HG03575 (cell line): ENCODE results near the gene SLC39A13.

ENCODE experiments used
- ATAC-seq: cut with Tn5 transposase; IDR thresholded peaks from one replicate; pipeline ENCODE4 v1.9.1; 2021; ENCODE audit not compliant: unreplicated experiment, insufficient number of reproducible peaks, low FRiP score; ENCODE audit errors: extremely low read depth

SLC39A13 gene

DNA sequence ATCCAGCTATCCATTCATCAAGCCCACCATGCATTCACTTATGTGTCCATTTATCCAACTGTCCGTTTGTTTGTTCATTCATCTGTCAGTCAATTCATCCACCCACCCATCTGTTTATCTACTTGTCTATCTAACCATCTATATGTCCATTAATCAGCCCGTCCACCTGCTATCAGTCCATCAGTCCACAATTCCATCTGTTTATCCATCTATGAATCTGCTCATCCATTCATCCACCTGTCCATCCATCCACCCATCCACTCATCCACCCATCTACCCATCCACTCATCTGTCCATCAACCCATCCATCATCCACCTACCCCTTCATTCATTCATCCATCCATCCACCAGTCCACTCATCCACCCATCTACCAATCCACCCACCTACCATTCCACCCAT, 29.1 kb upstream of the SLC39A13 start:
- ATAC-seq = no peak

GRCh38 chr11:47380078-47380477, 28.3 kb upstream of the SLC39A13 start:
- ATAC-seq = no peak

GRCh38 chr11:47383071-47383470, 25.3 kb upstream of the SLC39A13 start:
- no peak for ATAC-seq

GRCh38 chr11:47384498-47384897, 23.9 kb upstream of the SLC39A13 start:
- no peak for ATAC-seq

GRCh38 chr11:47387944-47388696, 20.3 kb upstream of the SLC39A13 start:
- no peak for ATAC-seq

DNA sequence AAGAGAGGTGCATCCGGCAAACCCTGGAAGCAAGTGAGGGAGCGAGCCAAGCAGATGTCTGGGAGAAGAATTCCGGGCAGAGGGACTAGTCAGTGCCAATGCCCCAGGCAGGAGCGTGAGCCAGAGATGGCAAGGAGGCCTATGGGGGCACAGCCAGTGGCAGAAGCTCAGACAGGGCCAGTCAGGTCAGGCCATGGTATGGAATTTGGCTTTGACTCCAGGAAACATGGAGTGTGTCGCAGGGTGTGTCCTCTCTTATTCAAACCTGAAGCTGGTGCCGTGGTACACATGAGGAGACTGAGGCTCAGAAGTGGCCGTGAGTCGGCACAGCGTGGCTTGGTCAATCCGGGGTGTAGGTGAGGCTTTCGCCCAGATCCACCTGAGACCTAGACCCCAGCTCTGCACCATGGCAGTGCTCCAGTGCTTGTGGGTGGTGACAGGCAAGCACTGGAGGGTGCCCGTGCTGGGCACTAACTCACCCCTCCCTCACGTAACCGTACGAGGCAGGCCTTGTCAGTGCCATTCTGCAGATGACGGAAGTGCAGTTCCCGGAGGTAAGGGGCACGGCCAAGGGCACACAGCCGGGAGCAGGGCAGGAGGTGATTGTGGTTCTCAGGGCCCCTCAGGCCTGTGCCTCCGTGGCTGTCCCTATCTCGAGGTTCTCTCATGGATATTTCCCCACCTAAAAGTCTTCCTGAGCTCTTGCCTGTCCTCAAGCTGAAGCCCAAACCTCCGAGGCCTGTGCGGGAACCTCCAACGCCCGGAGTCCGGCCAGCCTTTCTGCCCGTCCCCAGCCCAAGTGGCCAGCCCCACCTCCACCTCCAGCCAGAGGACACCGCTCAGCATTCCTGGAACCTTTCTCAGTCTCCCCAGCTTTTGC, 19.5 kb upstream of the SLC39A13 start:
- no peak for ATAC-seq

DNA sequence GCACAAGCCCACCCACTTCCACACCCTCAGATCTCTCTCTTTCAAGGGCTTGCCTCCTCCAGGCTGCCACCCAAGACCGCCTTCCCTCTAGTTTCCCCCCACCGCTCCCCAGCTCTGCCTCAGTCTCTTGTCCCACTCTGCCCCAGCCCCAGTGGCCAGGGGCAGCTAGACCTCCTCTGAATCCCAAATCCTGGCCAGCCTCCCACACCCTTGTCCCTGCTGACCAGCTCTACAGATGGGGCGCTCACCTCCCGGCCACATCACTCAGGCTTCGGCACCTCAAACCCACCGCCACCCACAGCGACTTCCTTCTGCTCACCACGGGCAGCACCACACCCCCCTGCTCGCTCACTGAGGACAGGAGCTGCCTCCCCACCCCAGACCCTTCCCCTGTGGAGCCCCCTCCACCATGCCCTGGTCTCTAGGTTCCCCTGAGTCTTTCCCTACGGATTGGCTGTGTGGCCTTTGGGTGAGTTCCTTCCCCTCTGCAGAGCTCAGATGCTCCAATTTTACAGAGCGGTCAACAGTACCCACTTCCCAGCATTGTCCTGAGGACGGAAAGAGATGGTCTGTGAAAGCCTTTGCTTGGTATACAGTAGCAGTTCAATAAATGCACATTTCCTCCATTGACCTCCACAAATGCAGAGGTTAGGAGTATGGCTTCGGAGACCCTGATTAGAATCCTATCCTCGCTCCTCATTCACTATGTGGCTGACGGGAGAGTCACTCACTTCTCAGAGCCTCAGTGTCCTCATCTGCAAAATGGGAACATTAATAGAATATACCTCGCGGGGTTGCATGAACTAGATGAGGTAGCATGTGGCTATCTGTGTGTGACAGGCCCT, 18.6 kb upstream of the SLC39A13 start:
- ATAC-seq = no peak

GRCh38 chr11:47390422-47390760, 18.0 kb upstream of the SLC39A13 start:
- ATAC-seq = no peak

DNA sequence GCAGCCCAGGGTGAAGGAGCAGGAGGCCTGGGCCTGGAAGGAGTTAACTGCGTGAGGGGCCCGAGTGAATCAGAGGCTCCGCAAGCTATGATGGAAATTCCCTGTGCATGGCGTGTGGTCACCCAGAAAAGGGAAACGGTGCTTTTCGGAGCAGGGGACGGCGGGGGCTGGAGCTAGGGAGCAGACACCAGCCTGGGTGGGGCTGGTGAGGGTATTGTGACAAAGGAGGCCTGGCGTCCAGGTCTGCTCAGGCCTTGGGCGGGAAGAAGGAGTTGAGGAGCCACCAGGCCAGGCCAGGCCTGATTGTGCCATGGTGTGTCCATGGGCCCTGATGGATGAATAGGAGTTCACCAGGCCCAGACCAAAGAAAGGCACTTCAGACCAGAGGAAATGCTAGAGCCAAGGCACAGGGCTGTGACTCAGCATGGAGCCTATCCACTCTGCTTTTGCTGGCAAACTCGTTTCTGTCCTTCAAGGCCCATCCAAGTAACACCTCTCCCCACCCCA, 17.3 kb upstream of the SLC39A13 start:
- no peak for ATAC-seq

GRCh38 chr11:47391711-47392432, 16.5 kb upstream of the SLC39A13 start:
- ATAC-seq = no peak

DNA sequence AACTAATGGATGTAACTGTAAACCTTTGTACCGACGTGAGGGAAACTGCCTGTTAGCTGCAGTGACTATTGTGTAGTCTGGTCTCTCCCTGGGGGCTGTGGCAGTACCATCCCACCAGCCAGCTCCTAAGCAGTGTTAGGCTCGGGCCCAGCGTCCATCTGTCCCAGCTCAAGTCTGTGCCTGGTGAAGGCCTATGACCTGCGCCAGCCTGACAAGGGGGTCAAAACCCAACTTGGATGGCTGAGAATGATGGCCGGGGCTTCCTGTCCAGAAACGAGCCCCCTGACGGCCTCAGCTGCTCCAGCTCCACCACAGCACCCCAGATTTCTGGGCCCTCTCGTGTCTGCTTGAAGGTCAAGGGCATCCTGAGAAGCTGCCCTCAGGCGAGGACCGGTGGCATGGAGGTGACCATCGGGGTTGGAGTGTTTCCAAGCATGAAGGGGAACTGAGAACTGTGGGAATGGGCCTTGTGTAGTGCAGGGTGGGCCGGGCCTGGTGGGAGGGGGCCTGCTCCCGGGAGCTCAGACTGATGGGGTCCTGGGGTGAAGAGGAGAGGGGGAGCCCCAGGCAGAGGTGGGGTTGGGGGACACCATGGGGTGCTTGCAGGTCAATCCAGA, 15.7 kb upstream of the SLC39A13 start:
- no peak for ATAC-seq

- ATAC-seq = no peak
Observed at GRCh38 chr11:47393163-47394049, 15.0 kb upstream of the SLC39A13 start.

- ATAC-seq = no peak
Observed at GRCh38 chr11:47394050-47394321, 14.4 kb upstream of the SLC39A13 start.

- ATAC-seq = no peak
Observed at GRCh38 chr11:47394322-47395222, 13.8 kb upstream of the SLC39A13 start.

DNA sequence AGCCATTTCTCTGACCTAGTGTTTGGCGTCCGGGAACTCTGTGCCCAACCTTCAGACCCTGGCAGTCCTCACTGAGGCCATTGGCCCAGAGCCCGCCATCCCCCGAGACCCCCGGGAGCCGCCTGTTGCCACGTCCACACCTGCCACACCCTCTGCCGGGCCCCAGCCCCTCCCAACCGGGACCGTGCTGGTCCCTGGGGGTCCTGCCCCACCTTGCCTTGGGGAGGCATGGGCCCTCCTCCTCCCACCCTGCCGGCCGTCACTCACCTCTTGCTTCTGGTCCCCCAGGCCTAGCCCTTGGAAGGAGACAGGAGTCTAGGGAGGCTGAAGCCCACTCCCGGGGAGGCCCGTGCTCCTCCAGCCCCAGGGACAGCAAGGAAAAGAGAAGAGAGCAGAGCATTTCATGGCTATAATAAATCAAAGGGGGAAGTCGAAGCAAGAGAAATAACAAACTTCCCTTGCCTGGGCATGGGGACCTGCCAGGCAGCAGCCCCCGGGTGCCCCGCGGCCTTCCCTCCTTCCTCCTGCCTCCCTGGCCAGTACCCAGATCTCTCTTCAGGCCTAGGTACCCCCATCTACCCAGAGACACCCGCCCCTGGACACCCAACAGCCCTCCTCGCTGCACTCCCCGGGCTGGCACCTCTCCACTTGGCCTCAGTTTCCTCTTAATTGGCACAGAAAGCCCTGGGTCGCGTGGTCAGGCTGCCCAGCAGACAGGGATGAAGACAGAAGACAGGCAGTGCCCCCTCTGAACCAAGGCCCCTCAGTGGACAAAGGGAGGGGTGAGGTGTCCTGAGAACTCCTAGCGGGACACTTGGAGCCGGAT, 13.0 kb upstream of the SLC39A13 start:
- ATAC-seq = no peak

- ATAC-seq = no peak
Observed at GRCh38 chr11:47396049-47396320, 12.4 kb upstream of the SLC39A13 start.
